Measurements from ENCODE around the gene PLEKHA7. TPM values are rescaled to one million over a fixed set of nuclear protein-coding genes. Genes with fewer than 3 reads are reported as not detected.

PLEKHA7 gene
- total RNA-seq, 2 experiments from 2014 or later, result 2.3 to 3.4 TPM

- no peak for DNase-seq
- CTCF ChIA-PET, result no interaction called here
- H3K4me3 Mint-ChIP-seq, result no peak overlapping the region
Observed at GRCh38 chr11:16812274-16812673, 201.9 kb downstream of the PLEKHA7 start.

DNA sequence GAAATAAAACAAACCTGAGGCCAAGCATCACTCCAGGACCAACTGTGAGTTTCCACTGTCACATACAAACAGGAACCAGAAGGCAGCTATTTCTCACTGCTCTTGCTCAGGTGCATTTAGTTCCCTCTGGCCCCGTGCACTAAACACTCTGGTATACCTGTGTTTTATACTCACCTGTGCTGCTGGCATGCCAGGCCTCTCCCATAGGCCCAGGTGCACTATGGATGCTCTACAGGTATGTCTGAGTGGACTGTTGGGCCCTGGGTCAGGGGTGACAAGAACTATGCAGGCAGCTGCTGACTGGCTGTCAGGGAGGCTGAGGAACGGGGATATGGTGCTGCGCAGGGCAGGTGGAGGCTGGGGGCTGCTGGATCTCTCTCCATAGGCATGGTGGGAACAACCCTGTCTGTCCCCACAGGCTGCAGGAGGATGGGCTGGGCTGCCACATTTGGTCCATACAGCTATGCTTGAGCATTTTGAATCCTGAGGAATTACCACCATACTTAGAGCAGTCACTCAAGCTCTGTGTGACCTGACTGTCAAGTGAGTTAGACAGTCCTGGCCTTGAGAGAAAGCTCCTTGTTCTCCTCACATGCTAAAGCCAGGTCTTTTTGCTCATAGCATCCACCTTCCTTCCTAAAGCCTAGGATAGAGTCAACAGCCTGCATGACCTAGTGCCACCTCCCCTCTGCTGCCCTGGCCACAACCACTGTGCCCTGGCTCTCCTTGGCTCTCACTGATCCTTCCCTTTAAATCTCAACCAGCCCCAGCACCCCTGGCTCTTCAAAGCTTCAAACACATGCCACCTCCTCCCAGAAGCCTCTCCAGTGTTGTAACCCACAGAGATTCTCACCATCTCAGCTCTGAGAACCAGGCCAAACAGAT, 202.8 kb downstream of the PLEKHA7 start:
- no peak overlapping the region for H3K4me3 Mint-ChIP-seq

More at GRCh38 chr11:16812274-16812673, 201.9 kb downstream of the PLEKHA7 start:
- POLR2A ChIA-PET, result no interaction called here
- no peaks in the 10 kb centered on the region for H3K9me3 Mint-ChIP-seq
- H3K4me1 Mint-ChIP-seq, result peaks cover 3% of the 10 kb centered on the region
- H3K27me3 Mint-ChIP-seq, result no peaks in the 10 kb centered on the region
- no peaks in the 10 kb centered on the region for H3K36me3 Mint-ChIP-seq (ENCODE audit: low read depth)
- no peak overlapping the region for H3K27ac Mint-ChIP-seq

GRCh38 chr11:16809886-16810668, 204.1 kb downstream of the PLEKHA7 start:
- POLR2A ChIA-PET, result no interaction called here
- Mint-ChIP-seq H3K9me3 (no peaks in the 10 kb centered on the region), H3K36me3 (ENCODE audit: low read depth) (no peaks in the 10 kb centered on the region), H3K27me3 (no peaks in the 10 kb centered on the region), H3K4me3 (no peak overlapping the region), H3K4me1 (peaks cover 8% of the 10 kb centered on the region), H3K27ac (no peak overlapping the region)
- CTCF ChIA-PET, result interaction anchor here (1.4 to 5.4 kb wide), 2 partner anchors 10 to 25 kb away, joined by 4 to 24 read pairs; no protein-coding TSS in a partner anchor
- DNase-seq, result no peak

More for the DNA sequence above, 202.8 kb downstream of the PLEKHA7 start:
- Mint-ChIP-seq H3K27me3 (no peaks in the 10 kb centered on the region), H3K9me3 (no peaks in the 10 kb centered on the region), H3K4me1 (peaks cover 8% of the 10 kb centered on the region), H3K36me3 (ENCODE audit: low read depth) (no peaks in the 10 kb centered on the region), H3K27ac (no peak overlapping the region)
- CTCF ChIA-PET, result interaction anchor here (1.4 to 5.4 kb wide), 2 partner anchors 9 to 26 kb away, joined by 4 to 24 read pairs; no protein-coding TSS in a partner anchor
- POLR2A ChIA-PET, result no interaction called here
- DNase-seq, result no peak

- ChIA-PET POLR2A (no interaction called here), CTCF (interaction anchor here (5.4 kb wide), 1 partner anchor 13 kb away, joined by 24 read pairs; no protein-coding TSS in a partner anchor)
- Mint-ChIP-seq H3K9me3 (no peaks in the 10 kb centered on the region), H3K27me3 (no peaks in the 10 kb centered on the region), H3K27ac (peak overlapping the region; percentile 31), H3K4me3 (no peak overlapping the region), H3K4me1 (peaks cover 12% of the 10 kb centered on the region), H3K36me3 (ENCODE audit: low read depth) (no peaks in the 10 kb centered on the region)
- no peak for DNase-seq
Observed at GRCh38 chr11:16807306-16807705, 206.9 kb downstream of the PLEKHA7 start.

GRCh38 chr11:16806791-16807190, 207.4 kb downstream of the PLEKHA7 start:
- DNase-seq, result no peak

DNA sequence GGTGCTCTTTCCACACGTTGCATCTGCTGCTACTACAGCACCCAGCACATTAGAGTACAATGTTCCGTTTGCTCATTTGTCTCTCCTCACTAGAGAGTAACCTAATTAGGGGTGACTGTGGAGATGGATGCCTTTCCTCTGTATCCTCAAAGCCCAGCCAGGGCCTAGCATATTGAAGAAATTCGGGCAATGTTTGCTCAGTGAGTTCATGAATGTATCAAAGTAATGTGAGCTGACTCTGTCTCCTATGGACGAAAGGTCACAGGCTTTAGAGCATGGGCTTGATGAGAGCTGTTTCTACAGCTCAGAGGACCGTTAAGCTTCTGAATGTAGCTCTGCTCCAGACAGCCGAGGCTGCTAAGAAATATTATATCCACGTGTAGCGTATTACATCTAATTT, 208.3 kb downstream of the PLEKHA7 start:
- ChIA-PET POLR2A (no interaction called here), CTCF (no interaction called here)
- Mint-ChIP-seq H3K27me3 (no peaks in the 10 kb centered on the region), H3K4me1 (peaks cover 12% of the 10 kb centered on the region), H3K27ac (no peak overlapping the region), H3K36me3 (ENCODE audit: low read depth) (no peaks in the 10 kb centered on the region), H3K4me3 (no peak overlapping the region), H3K9me3 (no peaks in the 10 kb centered on the region)
- no peak for DNase-seq

More at GRCh38 chr11:16806791-16807190, 207.4 kb downstream of the PLEKHA7 start:
- Mint-ChIP-seq H3K4me3 (no peak overlapping the region), H3K27ac (no peak overlapping the region), H3K4me1 (peaks cover 12% of the 10 kb centered on the region), H3K36me3 (ENCODE audit: low read depth) (no peaks in the 10 kb centered on the region), H3K9me3 (no peaks in the 10 kb centered on the region), H3K27me3 (no peaks in the 10 kb centered on the region)
- ChIA-PET POLR2A (no interaction called here), CTCF (interaction anchor here (5.4 kb wide), 1 partner anchor 14 kb away, joined by 24 read pairs; no protein-coding TSS in a partner anchor)

- Mint-ChIP-seq H3K4me1 (peaks cover 21% of the 10 kb centered on the region), H3K27me3 (no peaks in the 10 kb centered on the region), H3K36me3 (ENCODE audit: low read depth) (no peaks in the 10 kb centered on the region), H3K4me3 (no peak overlapping the region), H3K9me3 (no peaks in the 10 kb centered on the region), H3K27ac (peak overlapping the region; percentile 45)
- no peak for DNase-seq
- POLR2A ChIA-PET, result no interaction called here
- CTCF ChIA-PET, result no interaction called here
Observed at GRCh38 chr11:16804104-16804947, 209.9 kb downstream of the PLEKHA7 start.

DNA sequence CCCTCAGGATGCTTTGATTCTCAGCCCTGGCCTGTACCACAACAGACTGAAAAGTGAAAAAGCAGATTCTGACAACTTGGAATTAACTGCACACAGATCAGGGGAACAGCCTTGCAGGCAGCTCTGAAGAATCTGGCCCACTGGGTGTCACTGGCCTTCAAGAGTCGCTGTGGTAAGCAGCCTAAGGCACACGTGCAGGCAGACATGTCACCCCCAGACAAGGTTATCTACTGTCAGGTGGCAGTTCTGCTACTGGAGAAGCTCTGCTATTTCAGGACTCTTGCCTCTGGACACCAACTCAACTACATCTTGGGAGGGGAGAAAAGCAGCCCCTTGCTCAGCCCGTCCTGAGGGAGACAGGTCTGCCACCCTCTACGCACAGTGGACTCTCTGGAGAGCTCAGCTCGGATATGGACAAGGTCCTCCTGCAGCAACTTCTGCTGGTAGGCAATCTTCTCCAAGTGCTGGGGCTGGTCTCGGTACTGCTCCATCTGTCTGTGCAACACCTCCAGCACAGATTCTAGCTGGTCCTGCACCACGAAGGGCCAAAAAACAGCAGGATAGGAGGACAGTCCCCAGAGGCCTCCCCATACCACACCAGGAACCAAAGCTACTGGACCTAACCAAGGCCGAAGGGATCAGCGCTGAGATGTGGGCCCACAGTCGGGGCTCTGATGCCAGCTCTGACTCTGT, 212.8 kb downstream of the PLEKHA7 start:
- Mint-ChIP-seq H3K27ac (no peak overlapping the region), H3K27me3 (no peaks in the 10 kb centered on the region), H3K4me3 (no peak overlapping the region), H3K9me3 (no peaks in the 10 kb centered on the region), H3K4me1 (peaks cover 13% of the 10 kb centered on the region), H3K36me3 (ENCODE audit: low read depth) (no peaks in the 10 kb centered on the region)
- DNase-seq, result no peak
- CTCF ChIA-PET, result interaction anchor here (0.8 to 1.3 kb wide), 2 partner anchors 12 to 19 kb away, joined by 3 to 4 read pairs; no protein-coding TSS in a partner anchor
- POLR2A ChIA-PET, result no interaction called here

DNA sequence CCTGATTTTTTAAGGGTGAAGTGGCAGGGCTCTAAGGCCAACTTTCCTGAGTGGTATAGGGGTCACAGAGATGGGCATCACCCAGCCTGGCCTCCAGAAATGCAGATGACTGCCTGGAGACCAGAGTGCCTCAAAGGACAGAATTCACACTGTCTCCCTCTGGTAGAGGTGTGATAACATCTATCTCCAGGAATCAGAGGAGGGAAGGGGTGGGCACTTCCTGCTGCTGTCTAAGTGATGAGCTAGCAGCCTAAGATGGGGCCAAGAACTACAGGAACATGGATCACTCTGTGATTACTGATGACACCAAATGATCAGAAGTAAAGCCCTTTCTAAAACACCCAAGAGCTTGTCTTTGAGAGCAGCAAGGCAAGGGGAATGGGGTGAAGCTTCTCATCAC, 213.8 kb downstream of the PLEKHA7 start:
- Mint-ChIP-seq H3K27me3 (no peaks in the 10 kb centered on the region), H3K27ac (no peak overlapping the region), H3K4me1 (peaks cover 13% of the 10 kb centered on the region), H3K9me3 (no peaks in the 10 kb centered on the region), H3K36me3 (ENCODE audit: low read depth) (no peaks in the 10 kb centered on the region), H3K4me3 (no peak overlapping the region)
- ChIA-PET POLR2A (no interaction called here), CTCF (interaction anchor here (1.0 kb wide), 1 partner anchor 15 kb away, joined by 4 read pairs; no protein-coding TSS in a partner anchor)
- DNase-seq, result no peak

DNA sequence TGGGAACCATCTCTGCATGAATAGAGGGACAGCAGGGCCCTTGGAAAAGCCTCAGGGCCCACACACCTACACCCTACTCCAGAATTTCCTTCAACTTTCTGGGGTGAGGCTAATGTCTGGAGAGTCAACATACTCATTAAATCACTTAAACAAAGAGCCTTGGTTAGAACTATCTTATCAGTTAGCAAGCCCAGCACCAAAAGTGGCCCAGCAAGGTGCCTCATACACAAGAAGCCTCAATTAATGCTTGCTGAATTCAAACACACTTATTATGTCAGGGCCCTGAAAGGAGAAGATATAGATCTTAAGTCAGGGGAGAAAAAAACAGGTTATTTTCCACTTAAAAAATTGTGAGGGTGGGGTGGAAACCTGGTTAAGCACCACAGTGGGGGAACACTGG, 214.3 kb downstream of the PLEKHA7 start:
- POLR2A ChIA-PET, result no interaction called here
- Mint-ChIP-seq H3K4me3 (no peak overlapping the region), H3K9me3 (no peaks in the 10 kb centered on the region), H3K27me3 (no peaks in the 10 kb centered on the region), H3K27ac (no peak overlapping the region), H3K4me1 (peaks cover 17% of the 10 kb centered on the region), H3K36me3 (ENCODE audit: low read depth) (no peaks in the 10 kb centered on the region)
- DNase-seq, result no peak
- CTCF ChIA-PET, result interaction anchor here (1.0 kb wide), 1 partner anchor 14 kb away, joined by 4 read pairs; no protein-coding TSS in a partner anchor

DNA sequence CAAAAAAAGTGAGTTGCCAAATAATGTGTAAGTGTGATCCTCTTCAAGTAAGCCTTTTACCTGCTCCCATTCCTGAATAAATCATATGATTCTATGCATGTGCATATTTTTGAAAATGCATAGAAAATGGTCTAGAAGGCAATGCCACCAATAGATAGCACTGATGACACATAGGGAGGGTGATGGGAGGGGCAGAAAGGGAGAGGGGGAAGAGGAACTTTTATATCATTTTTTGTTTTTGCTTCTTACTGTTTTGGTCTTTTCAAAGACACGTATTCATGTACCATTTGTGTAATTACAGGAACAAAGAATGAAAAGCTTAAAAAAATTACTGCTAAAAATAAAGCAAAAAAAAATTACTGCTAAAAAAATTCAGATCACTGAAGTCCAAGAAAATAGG, 215.0 kb downstream of the PLEKHA7 start:
- Mint-ChIP-seq H3K36me3 (ENCODE audit: low read depth) (no peaks in the 10 kb centered on the region), H3K9me3 (no peaks in the 10 kb centered on the region)
- POLR2A ChIA-PET, result no interaction called here

DNA sequence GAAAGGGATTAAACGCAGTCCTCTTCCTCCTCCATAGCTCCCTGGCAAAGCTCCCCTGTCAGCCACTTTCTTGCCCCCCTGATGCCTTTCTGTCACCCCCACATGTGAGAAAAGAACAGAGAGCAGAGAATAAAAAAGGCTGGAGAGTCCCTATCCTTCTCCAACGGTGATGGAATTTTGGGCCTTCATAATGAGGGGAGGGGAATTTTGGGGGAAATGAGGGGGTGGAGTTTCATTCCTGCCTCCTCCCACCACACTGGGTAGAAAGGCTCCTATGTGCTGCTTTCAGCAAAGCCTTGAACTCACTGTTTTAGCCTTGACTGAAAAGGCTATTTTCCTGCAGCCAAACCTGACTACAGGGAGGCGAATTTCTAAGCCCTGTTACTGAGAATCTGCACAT, 216.4 kb downstream of the PLEKHA7 start:
- Mint-ChIP-seq H3K27me3 (no peaks in the 10 kb centered on the region), H3K9me3 (no peaks in the 10 kb centered on the region), H3K27ac (no peak overlapping the region), H3K36me3 (ENCODE audit: low read depth) (no peaks in the 10 kb centered on the region), H3K4me3 (no peak overlapping the region), H3K4me1 (peaks cover 15% of the 10 kb centered on the region)
- CTCF ChIA-PET, result interaction anchor here (2.6 kb wide), 1 partner anchor 12 kb away, joined by 10 read pairs; no protein-coding TSS in a partner anchor
- DNase-seq, result no peak
- POLR2A ChIA-PET, result no interaction called here

More for the DNA sequence above, 215.0 kb downstream of the PLEKHA7 start:
- DNase-seq, result no peak
- CTCF ChIA-PET, result interaction anchor here (0.6 kb wide), 1 partner anchor 278 kb away, joined by 4 read pairs; the partner anchor contains the start of gene RPS13
- H3K27me3 Mint-ChIP-seq, result no peaks in the 10 kb centered on the region
- H3K4me1 Mint-ChIP-seq, result peaks cover 16% of the 10 kb centered on the region
- H3K27ac Mint-ChIP-seq, result no peak overlapping the region
- H3K4me3 Mint-ChIP-seq, result no peak overlapping the region
